Stimulated activated memory B cell treated with anti-CD40 and anti-IgM and Interleukin-4, amounts not matched to agents 10 μg/mL and 1 μg/mL and 100 μg/mL, for 72 hours (primary cell): ENCODE measurements around the gene FAM9A.

Source experiments
- ATAC-seq: fragments of 150-1000 bp; cut with Tn5 transposase; 2 replicates; pipeline ENCODE4 v1.10.0; 2021
- H3K27ac Mint-ChIP-seq: one replicate; pipeline ENCODE4 v1.8.0; 2022; ENCODE audit warnings: mild to moderate bottlenecking, mixed read lengths
- H3K27me3 Mint-ChIP-seq: one replicate; pipeline ENCODE4 v1.8.0; 2022; ENCODE audit warnings: mixed read lengths
- H3K36me3 Mint-ChIP-seq: one replicate; pipeline ENCODE4 v1.8.0; 2022; ENCODE audit warnings: mixed read lengths
- H3K4me1 Mint-ChIP-seq: one replicate; pipeline ENCODE4 v1.8.0; 2022; ENCODE audit warnings: mixed read lengths
- H3K4me3 Mint-ChIP-seq: one replicate; pipeline ENCODE4 v1.8.0; 2022; ENCODE audit warnings: mild to moderate bottlenecking, moderate library complexity, mixed read lengths
- H3K9me3 Mint-ChIP-seq: one replicate; pipeline ENCODE4 v1.8.0; 2022; ENCODE audit warnings: mixed read lengths

The FAM9A gene

DNA sequence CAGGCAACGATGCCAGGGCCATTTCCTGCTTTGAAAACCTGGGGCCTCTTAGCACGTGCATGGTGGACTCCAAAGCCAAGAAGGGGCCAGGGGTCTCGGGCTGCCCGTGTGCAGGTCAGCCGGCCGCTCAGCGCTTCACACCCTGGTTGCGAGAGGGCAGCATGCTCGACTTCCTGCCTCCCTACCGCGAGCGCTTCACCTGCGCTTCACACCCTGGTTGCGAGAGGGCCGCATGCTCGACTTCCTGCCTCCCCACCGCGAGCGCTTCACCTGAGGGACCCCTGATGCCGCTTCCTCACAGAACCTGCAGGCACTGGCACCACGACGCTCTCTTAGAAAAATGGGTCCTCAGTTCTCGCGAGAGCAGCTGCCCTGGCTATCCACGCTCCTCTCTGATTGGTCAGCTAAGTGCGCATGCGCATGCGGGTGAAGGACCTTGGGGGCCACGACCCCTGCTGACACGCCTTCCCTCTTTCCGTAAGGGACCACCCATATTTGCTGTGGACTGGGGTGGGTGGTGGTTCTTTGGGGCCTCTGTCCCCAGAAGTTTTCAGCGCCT is at the start of gene FAM9A:
FAM9A (minus strand) TSS at position 343 of the 559 bp plus-strand sequence. CDS start 1,212 bp downstream, outside the sequence.
- H3K36me3 Mint-ChIP-seq: no peaks in the 10 kb centered on the region
- H3K27me3 Mint-ChIP-seq: peaks cover 16% of the 10 kb centered on the region

DNA sequence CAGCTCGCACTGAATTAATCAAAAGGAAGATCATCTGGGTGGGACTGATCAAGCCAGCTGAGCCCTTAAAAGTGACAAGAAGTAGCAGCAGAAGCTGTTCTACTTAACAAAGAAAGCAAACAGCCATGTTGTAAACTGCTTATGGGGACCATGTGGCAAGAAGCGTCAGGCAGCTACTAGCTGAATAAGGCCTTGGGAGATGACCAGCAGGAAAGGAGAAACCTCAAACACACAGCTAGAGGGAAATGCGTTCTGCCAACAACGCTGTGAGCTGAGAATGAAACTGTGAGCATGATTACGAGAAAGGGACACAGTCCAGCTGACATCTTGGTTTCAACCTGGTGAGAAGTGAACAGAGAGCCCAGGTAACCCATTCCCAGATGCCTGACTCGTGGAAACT is 49.3 kb upstream of the FAM9A start:
- ATAC-seq: no peak
- no peaks in the 10 kb centered on the region for H3K36me3 Mint-ChIP-seq
- no peak overlapping the region for H3K27ac Mint-ChIP-seq
- H3K27me3 Mint-ChIP-seq: no peaks in the 10 kb centered on the region
- no peaks in the 10 kb centered on the region for H3K4me1 Mint-ChIP-seq
- no peaks in the 10 kb centered on the region for H3K9me3 Mint-ChIP-seq
- no peak overlapping the region for H3K4me3 Mint-ChIP-seq

More for the DNA sequence above, at the start of gene FAM9A:
- Mint-ChIP-seq H3K4me1 (no peaks in the 10 kb centered on the region), H3K27ac (no peak within 1 kb of the TSS), H3K4me3 (no peak within 1 kb of the TSS), H3K9me3 (no peaks in the 10 kb centered on the region)
- ATAC-seq: no peak

- H3K9me3 Mint-ChIP-seq: no peaks in the 10 kb centered on the region
- H3K4me3 Mint-ChIP-seq: no peak overlapping the region
- H3K27ac Mint-ChIP-seq: no peak overlapping the region
- ATAC-seq: no peak
- H3K27me3 Mint-ChIP-seq: no peaks in the 10 kb centered on the region
- no peaks in the 10 kb centered on the region for H3K36me3 Mint-ChIP-seq
- H3K4me1 Mint-ChIP-seq: no peaks in the 10 kb centered on the region
These were observed 48.8 kb upstream of the FAM9A start for GRCh38 chrX:8849945-8850344.

GRCh38 chrX:8849458-8849857 is 48.3 kb upstream of the FAM9A start:
- Mint-ChIP-seq H3K9me3 (no peaks in the 10 kb centered on the region), H3K4me3 (no peak overlapping the region), H3K27ac (no peak overlapping the region), H3K4me1 (no peaks in the 10 kb centered on the region), H3K36me3 (no peaks in the 10 kb centered on the region), H3K27me3 (no peaks in the 10 kb centered on the region)
- no peak for ATAC-seq

DNA sequence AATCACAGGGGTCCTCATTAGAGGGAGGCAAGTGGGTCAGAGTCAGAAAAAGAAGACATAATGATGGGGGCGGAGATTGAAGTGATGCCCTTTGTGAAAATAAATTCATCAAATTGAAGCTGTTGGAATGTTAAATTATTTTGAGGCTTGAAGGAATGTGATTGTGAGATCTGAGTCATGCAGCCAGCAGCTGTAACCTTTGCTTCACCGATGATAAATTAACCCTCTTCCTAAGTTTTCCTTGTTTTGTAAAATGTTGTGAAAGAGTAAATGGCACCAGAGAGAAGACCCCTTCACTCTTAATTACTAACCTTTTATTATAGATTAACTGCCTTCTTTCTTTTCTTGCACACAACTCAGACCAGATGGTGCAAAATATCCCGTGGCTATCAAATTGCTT is 47.7 kb upstream of the FAM9A start:
- Mint-ChIP-seq H3K36me3 (no peaks in the 10 kb centered on the region), H3K27me3 (no peaks in the 10 kb centered on the region), H3K4me3 (no peak overlapping the region), H3K9me3 (no peaks in the 10 kb centered on the region), H3K4me1 (no peaks in the 10 kb centered on the region), H3K27ac (no peak overlapping the region)
- ATAC-seq: no peak

DNA sequence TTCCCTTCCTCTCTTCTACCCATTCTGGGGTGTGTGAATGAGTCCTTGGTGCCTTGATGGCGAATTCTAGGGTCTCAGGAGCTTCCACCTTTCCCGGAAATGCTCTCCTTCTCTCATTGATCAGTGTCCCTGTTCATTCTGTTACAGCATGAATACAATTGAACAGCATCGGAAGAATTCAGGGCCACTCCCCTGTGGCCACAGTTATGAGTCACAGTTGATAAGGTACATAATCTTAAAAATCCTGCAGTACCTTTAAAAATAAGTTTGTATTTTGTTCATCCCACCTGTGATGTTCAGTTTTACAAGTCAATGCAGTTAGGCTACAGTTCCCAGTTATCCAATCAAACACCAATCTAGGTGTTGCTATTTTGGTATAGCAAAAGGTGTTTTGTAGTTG is 47.3 kb upstream of the FAM9A start:
- H3K4me3 Mint-ChIP-seq: no peak overlapping the region
- no peaks in the 10 kb centered on the region for H3K27me3 Mint-ChIP-seq
- H3K27ac Mint-ChIP-seq: no peak overlapping the region
- H3K36me3 Mint-ChIP-seq: no peaks in the 10 kb centered on the region
- H3K9me3 Mint-ChIP-seq: no peaks in the 10 kb centered on the region
- ATAC-seq: no peak
- H3K4me1 Mint-ChIP-seq: no peaks in the 10 kb centered on the region

GRCh38 chrX:8847360-8847759 is 46.2 kb upstream of the FAM9A start:
- H3K36me3 Mint-ChIP-seq: no peaks in the 10 kb centered on the region
- no peaks in the 10 kb centered on the region for H3K9me3 Mint-ChIP-seq
- no peaks in the 10 kb centered on the region for H3K4me1 Mint-ChIP-seq
- ATAC-seq: no peak
- H3K27ac Mint-ChIP-seq: no peak overlapping the region
- no peaks in the 10 kb centered on the region for H3K27me3 Mint-ChIP-seq
- no peak overlapping the region for H3K4me3 Mint-ChIP-seq

DNA sequence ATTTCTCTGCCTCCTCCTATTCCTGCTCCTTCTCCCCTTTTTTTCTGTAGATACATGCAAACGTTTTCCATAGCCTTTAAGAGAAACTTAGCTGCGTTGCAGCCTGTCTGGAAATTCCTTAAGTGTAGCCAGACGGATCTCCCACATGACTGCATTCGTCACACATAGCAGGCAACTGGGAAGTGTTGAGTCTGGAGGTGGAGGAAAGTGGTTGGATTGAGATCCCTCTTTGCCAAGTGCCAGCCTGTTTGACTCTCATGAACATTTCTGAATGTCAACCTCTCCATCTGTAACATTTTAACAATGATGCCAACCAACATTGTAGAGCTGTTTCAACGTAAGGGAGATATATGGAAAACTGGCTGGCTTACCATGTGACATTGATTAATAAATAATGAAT is 45.1 kb upstream of the FAM9A start:
- Mint-ChIP-seq H3K4me3 (no peak overlapping the region), H3K4me1 (no peaks in the 10 kb centered on the region), H3K9me3 (no peaks in the 10 kb centered on the region), H3K27me3 (no peaks in the 10 kb centered on the region), H3K36me3 (no peaks in the 10 kb centered on the region), H3K27ac (no peak overlapping the region)
- ATAC-seq: no peak

DNA sequence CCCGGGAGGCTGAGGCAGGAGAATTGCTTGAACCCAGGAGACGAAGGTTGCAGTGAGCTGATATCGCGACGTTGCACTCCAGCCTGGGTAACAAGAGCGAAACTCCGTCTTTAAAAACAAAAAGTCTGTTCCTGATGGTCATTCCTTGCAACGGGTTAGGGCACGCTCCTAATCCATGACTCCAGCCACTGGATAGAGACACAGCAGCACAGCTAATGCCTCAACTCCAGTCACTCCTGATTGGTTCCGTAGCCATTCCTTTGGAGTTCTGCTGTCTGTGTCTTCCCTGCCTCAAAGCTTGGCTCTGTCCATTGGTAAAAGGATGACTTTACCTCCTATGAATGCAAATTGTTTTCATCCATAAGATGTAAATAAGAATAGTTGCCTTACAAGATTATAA is 44.3 kb upstream of the FAM9A start:
- no peak for ATAC-seq
- Mint-ChIP-seq H3K27me3 (no peaks in the 10 kb centered on the region), H3K9me3 (no peaks in the 10 kb centered on the region), H3K27ac (no peak overlapping the region), H3K36me3 (no peaks in the 10 kb centered on the region), H3K4me3 (no peak overlapping the region), H3K4me1 (no peaks in the 10 kb centered on the region)

GRCh38 chrX:8845060-8845459 is 43.9 kb upstream of the FAM9A start:
- Mint-ChIP-seq H3K36me3 (no peaks in the 10 kb centered on the region), H3K27me3 (no peaks in the 10 kb centered on the region), H3K4me1 (no peaks in the 10 kb centered on the region), H3K27ac (no peak overlapping the region), H3K4me3 (no peak overlapping the region), H3K9me3 (no peaks in the 10 kb centered on the region)
- no peak for ATAC-seq

GRCh38 chrX:8844157-8844556 is 43.0 kb upstream of the FAM9A start:
- H3K36me3 Mint-ChIP-seq: no peaks in the 10 kb centered on the region
- no peak overlapping the region for H3K4me3 Mint-ChIP-seq
- no peak for ATAC-seq

DNA sequence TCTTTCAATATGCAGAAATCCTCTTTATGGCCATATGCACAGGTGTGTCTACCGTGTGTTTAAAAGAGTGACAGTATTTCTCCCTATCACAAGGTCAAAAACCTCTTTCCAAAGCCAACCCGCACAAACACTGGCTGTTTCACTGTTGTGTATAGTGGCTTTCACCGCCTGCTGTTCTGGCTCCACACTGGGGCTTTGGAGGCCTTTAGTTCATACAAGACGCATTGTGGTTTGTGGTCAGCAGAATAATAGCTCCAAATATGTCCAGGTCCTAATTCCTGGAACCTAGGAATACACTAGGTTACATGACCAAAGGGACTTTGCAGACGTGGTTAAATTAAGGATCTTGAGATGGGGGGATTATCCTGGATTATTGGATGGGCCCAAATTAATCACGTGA is 40.7 kb upstream of the FAM9A start:
- Mint-ChIP-seq H3K27me3 (peaks cover 12% of the 10 kb centered on the region), H3K4me1 (no peaks in the 10 kb centered on the region), H3K9me3 (no peaks in the 10 kb centered on the region), H3K36me3 (no peaks in the 10 kb centered on the region), H3K4me3 (no peak overlapping the region), H3K27ac (no peak overlapping the region)
- no peak for ATAC-seq

More at GRCh38 chrX:8844157-8844556, 43.0 kb upstream of the FAM9A start:
- Mint-ChIP-seq H3K4me1 (no peaks in the 10 kb centered on the region), H3K27me3 (no peaks in the 10 kb centered on the region), H3K9me3 (no peaks in the 10 kb centered on the region), H3K27ac (no peak overlapping the region)

GRCh38 chrX:8834392-8834791 is 33.2 kb upstream of the FAM9A start:
- Mint-ChIP-seq H3K36me3 (no peaks in the 10 kb centered on the region), H3K27me3 (peaks cover 26% of the 10 kb centered on the region), H3K4me3 (no peak overlapping the region), H3K27ac (no peak overlapping the region), H3K9me3 (no peaks in the 10 kb centered on the region), H3K4me1 (no peaks in the 10 kb centered on the region)
- ATAC-seq: no peak

DNA sequence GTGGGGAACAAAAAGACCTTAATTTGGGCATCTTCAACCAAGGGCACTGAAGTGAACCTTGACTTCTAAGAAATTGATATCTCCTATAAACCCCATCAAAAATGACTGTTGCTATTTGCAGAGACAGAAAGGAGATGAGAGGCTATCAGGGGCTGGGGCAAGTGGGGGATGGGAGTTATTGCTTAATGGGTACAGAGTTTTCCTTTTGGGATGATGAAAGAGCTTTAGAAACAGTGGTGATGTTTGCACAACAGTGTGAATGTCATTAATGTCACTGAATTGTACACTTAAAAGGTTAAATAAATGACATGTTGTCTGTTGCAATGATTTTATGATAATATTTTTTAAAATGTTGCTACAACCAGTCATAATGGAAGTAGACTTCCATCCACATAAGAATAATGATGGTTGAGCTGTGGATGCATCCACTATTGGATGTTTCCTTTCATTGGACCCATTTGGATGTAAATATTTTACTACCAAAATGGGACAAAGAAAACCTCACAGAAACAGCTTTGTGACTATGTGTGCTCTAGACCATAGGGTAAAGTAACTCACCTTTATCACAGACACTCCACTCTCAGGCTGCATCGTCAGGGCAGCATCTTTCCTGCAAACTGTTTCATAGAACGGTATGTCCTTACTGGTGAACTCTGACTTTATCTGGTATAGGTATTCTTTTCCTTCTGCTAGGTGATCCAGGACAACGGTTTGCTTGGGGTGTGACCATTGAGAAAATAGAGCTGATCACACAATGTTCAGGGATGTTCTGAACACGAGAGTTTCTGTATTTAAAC is 31.6 kb upstream of the FAM9A start:
- no peaks in the 10 kb centered on the region for H3K4me1 Mint-ChIP-seq
- peaks cover 22% of the 10 kb centered on the region for H3K27me3 Mint-ChIP-seq
- no peak overlapping the region for H3K27ac Mint-ChIP-seq
- H3K36me3 Mint-ChIP-seq: no peaks in the 10 kb centered on the region
- H3K4me3 Mint-ChIP-seq: no peak overlapping the region
- H3K9me3 Mint-ChIP-seq: no peaks in the 10 kb centered on the region
- no peak for ATAC-seq

DNA sequence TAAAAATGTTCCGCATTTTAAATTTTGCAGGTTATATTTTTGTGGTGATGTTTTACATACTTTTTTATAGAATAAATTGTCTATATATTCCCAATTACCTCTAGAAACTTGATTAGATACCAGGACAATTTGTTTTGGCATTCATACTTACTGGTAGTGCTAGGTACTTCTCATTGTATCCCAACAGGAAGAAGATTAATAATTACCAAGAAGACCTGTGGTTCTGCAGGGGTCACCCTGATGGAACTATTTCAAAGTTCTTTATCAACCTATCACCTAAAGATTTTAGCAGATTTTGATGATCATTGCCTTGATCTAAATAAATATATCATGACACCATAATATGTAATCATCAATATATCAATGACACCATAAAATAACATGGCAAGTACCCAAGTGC is 22.5 kb upstream of the FAM9A start:
- H3K9me3 Mint-ChIP-seq: no peaks in the 10 kb centered on the region
- ATAC-seq: no peak

DNA sequence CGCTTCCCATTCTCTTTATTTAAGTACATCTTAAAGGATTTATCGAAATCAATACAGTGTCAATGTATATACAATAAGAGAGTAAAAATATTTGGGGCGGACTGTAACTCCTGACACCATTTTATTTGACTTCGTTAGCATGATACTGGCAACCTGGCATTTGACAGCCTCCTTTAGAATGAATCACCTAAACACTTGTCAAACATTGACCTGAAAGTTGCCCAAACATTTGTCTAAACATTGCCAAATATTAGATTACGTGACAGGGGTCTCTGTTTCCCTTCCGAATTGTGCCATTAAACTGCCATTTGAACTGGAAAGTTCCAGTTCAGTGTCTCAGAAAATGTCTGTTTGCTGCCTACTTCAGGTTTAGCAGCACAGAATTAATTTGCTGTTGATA is 20.8 kb upstream of the FAM9A start:
- Mint-ChIP-seq H3K4me1 (no peaks in the 10 kb centered on the region), H3K36me3 (no peaks in the 10 kb centered on the region), H3K27me3 (peaks cover 11% of the 10 kb centered on the region), H3K4me3 (no peak overlapping the region), H3K9me3 (no peaks in the 10 kb centered on the region), H3K27ac (no peak overlapping the region)
- no peak for ATAC-seq

More for the DNA sequence above, 22.5 kb upstream of the FAM9A start:
- H3K36me3 Mint-ChIP-seq: no peaks in the 10 kb centered on the region
- no peaks in the 10 kb centered on the region for H3K4me1 Mint-ChIP-seq
- H3K4me3 Mint-ChIP-seq: no peak overlapping the region
- H3K27me3 Mint-ChIP-seq: peaks cover 11% of the 10 kb centered on the region
- H3K27ac Mint-ChIP-seq: no peak overlapping the region
